ENCODE data around the gene PRKCG.

Gene PRKCG

GRCh38 chr19:53953383-53953782, 71.4 kb downstream of the PRKCG start:
- Histone ChIP-seq H3K9me3 (replicated peaks in 1 of 2; ENCODE audit: control insufficient read depth in 2 of 2, insufficient read depth in 1 of 2, low read depth in 1 of 2, low read length in 2 of 2) (no peaks in the 10 kb centered on the region), H2BK12ac (ENCODE audit: low read length) (no peak overlapping the region), H4K8ac (ENCODE audit: low read depth, low read length) (no peak overlapping the region), H3K18ac (ENCODE audit: low read length) (no peak overlapping the region), H3K4ac (ENCODE audit: low read length) (no peak overlapping the region), H2BK120ac (ENCODE audit: low read depth, low read length) (no peak overlapping the region), H3K23ac (ENCODE audit: low read depth, low read length, poor library complexity) (no peak overlapping the region), H3K79me1 (ENCODE audit: low read depth, low read length) (no peaks in the 10 kb centered on the region), H2AK5ac (ENCODE audit: low read depth, low read length) (no peak overlapping the region), H3K4me1 (ENCODE audit: control insufficient read depth in 2 of 2, insufficient read depth in 1 of 2, low read depth in 1 of 2, low read length in 2 of 2) (peaks cover 5 to 8% of the 10 kb centered on the region in 2 donors), H3K14ac (ENCODE audit: low read length) (no peak overlapping the region), H3K27ac (replicated peaks; ENCODE audit: low read length) (no peak overlapping the region), H4K91ac (ENCODE audit: low read depth, low read length, poor library complexity) (no peak overlapping the region), H3K36me3 (replicated peaks in 1 of 2; ENCODE audit: control insufficient read depth in 2 of 2, insufficient read depth in 2 of 2, low read length in 2 of 2) (no peaks in the 10 kb centered on the region), H3K4me3 (ENCODE audit: low read length in 2 of 2) (no peak overlapping the region), H3K9ac (ENCODE audit: low read depth, low read length, poor library complexity) (no peak overlapping the region), H2BK5ac (ENCODE audit: low read length) (no peak overlapping the region), H3K27me3 (ENCODE audit: control insufficient read depth in 3 of 3, insufficient read depth in 3 of 3, low read depth in 1 of 3, low read length in 3 of 3) (peaks cover 0 to 8% (median 0%) of the 10 kb centered on the region in 3 experiments), H3K4me2 (ENCODE audit: insufficient read depth, low read length, poor library complexity, severe bottlenecking) (no peak overlapping the region), H2BK15ac (ENCODE audit: low read length) (no peak overlapping the region), H2AFZ (ENCODE audit: low read length) (no peak overlapping the region)
- no CpG with 5 or more reads among the region's 8 CpGs for WGBS, 2 donors (ENCODE audit: extremely low coverage in 2 of 2, insufficient read length in 2 of 2, insufficient replicate concordance in 1 of 2)
- DNase-seq (ENCODE audit: low spot score), result no peak

All from neuronal stem cell (in vitro differentiated cells).